Nephron progenitor cell (in vitro differentiated cells): ENCODE measurements around the gene NPAS2.

Experiments
- DNase-seq: peaks from one replicate; pipeline ENCODE4 v3.0.0; 2021
- H3K27ac Mint-ChIP-seq: 2 replicates; pipeline ENCODE4 v1.8.0; 2021; ENCODE audit warnings: mild to moderate bottlenecking, moderate library complexity, mixed read lengths
- H3K27me3 Mint-ChIP-seq: 2 replicates; pipeline ENCODE4 v1.8.0; 2021; ENCODE audit warnings: mild to moderate bottlenecking, low read depth, mixed read lengths; ENCODE audit not compliant: poor library complexity
- H3K36me3 Mint-ChIP-seq: 2 replicates; pipeline ENCODE4 v1.8.0; 2021; ENCODE audit warnings: low read depth, mixed read lengths
- H3K4me1 Mint-ChIP-seq: 2 replicates; pipeline ENCODE4 v1.8.0; 2021; ENCODE audit warnings: mixed read lengths
- H3K4me3 Mint-ChIP-seq: 2 replicates; pipeline ENCODE4 v1.8.0; 2021; ENCODE audit warnings: mild to moderate bottlenecking, moderate library complexity, mixed read lengths
- H3K9me3 Mint-ChIP-seq: 2 replicates; pipeline ENCODE4 v1.8.0; 2021; ENCODE audit warnings: mild to moderate bottlenecking, moderate library complexity, mixed read lengths
- TF ChIP-seq, protein P1 (sequence below): fragments of 200-600 bp; sonication (generic); IDR thresholded peaks from 2 replicates; pipeline ENCODE4 v1.5.0; 2021; ENCODE audit warnings: antibody characterized with exemption

The NPAS2 gene

DNA sequence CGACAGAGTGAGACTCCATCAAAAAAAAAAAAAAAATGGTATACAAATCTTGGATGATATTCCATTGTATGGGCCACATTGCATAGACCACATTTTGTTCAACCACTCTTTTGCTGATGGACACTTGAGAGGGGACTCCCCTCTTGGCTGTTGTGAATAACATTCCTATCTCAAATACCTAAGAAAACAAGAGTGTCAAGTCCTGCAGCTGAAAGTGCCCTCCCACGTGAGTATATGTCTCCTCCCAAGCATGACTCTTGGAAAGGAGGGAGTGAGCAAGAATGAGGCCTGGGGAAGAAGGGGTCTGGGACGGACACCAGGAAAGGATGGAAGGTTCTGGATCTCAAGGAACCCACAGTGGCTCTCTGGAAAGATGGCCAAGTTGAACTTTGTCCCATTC lies 36.0 kb upstream of the NPAS2 start:
- H3K9me3 Mint-ChIP-seq = peaks cover 3% of the 10 kb centered on the region
- peaks cover 45% of the 10 kb centered on the region for H3K4me1 Mint-ChIP-seq
- TF ChIP-seq, protein P1, sequence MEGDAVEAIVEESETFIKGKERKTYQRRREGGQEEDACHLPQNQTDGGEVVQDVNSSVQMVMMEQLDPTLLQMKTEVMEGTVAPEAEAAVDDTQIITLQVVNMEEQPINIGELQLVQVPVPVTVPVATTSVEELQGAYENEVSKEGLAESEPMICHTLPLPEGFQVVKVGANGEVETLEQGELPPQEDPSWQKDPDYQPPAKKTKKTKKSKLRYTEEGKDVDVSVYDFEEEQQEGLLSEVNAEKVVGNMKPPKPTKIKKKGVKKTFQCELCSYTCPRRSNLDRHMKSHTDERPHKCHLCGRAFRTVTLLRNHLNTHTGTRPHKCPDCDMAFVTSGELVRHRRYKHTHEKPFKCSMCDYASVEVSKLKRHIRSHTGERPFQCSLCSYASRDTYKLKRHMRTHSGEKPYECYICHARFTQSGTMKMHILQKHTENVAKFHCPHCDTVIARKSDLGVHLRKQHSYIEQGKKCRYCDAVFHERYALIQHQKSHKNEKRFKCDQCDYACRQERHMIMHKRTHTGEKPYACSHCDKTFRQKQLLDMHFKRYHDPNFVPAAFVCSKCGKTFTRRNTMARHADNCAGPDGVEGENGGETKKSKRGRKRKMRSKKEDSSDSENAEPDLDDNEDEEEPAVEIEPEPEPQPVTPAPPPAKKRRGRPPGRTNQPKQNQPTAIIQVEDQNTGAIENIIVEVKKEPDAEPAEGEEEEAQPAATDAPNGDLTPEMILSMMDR = no peak
- DNase-seq = no peak
- no peak overlapping the region for H3K4me3 Mint-ChIP-seq
- peaks cover 6% of the 10 kb centered on the region for H3K27me3 Mint-ChIP-seq
- H3K27ac Mint-ChIP-seq = peak overlapping the region; percentile 16
- H3K36me3 Mint-ChIP-seq = no peaks in the 10 kb centered on the region

DNA sequence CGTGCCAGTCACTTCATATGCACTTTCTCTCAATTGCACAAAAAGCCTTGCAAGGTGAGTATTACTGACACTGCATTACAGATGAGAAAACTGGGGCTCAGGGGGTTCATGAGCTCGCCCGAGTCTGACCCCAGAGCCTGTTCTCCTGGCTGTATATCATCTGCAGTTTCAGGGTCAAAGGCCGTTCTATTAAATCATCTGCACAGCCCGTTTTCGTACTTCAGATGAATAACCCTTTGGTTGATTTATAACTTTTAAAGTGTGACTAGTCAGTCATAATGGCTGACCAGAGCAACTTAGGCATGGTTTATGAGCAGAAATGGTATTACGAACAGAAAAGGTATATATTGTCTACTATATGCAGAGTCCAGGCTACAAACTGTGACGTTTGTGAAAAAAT lies 35.3 kb upstream of the NPAS2 start:
- peaks cover 3% of the 10 kb centered on the region for H3K9me3 Mint-ChIP-seq
- H3K4me3 Mint-ChIP-seq = no peak overlapping the region
- TF ChIP-seq, protein P1 = no peak
- H3K36me3 Mint-ChIP-seq = no peaks in the 10 kb centered on the region
- no peak overlapping the region for H3K27ac Mint-ChIP-seq
- H3K4me1 Mint-ChIP-seq = peaks cover 38% of the 10 kb centered on the region
- no peak for DNase-seq
- peaks cover 6% of the 10 kb centered on the region for H3K27me3 Mint-ChIP-seq

DNA sequence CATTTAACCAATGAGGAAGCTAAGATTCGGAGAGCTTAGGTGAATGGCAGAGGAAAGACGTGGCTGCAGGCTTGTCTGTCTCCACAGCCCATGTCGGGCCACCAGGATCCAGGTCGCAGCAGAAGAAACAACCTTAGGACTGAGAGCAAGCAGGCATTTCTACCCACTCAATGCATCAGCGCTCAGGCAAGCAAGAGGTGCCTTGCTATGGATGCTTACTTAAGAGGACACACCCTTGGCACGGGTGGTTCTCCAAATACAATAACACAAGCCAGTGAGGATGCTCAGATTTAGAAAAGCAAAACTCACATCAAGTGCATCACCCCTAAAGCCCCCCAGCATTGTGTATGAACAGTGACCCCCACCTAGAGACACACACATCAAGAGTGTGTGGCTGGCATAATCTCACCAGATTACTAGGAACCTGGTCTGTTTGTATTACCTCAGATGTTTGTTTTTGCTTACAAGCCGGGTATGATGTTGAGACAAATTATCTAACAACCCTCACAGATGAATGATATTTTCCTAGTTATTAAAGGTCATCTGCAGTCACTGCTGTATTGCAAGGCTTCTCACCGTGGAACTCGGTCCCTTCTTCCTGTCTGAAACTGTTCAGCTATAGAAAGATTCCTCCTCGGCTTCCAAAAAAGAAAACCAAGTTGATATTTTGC lies 34.2 kb upstream of the NPAS2 start:
- Mint-ChIP-seq H3K4me1 (peaks cover 29% of the 10 kb centered on the region), H3K36me3 (no peaks in the 10 kb centered on the region), H3K9me3 (peaks cover 3% of the 10 kb centered on the region), H3K4me3 (no peak overlapping the region), H3K27me3 (no peaks in the 10 kb centered on the region), H3K27ac (no peak overlapping the region)
- DNase-seq = no peak
- TF ChIP-seq, protein P1 = no peak

DNA sequence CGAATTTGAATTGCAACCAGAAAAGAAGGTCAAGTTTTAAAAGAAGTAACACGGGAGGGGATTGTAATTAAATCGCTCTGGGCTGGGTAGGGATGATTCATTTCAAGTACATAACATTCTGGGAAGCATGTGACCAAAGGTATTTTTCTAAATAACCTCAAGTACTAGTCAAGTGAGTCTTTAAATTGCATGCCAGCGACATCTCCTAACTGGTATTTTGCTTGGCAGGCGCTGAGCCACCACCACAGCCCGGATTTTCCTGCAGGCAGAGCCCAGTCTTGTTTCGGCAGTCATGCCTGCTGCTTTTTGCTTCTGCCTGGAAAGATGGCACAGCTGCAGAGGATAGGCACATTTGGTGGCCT lies 33.7 kb upstream of the NPAS2 start:
- no peak overlapping the region for H3K4me3 Mint-ChIP-seq
- no peaks in the 10 kb centered on the region for H3K36me3 Mint-ChIP-seq
- H3K27ac Mint-ChIP-seq = no peak overlapping the region
- peaks cover 3% of the 10 kb centered on the region for H3K9me3 Mint-ChIP-seq
- no peaks in the 10 kb centered on the region for H3K27me3 Mint-ChIP-seq
- TF ChIP-seq, protein P1 = no peak
- peaks cover 29% of the 10 kb centered on the region for H3K4me1 Mint-ChIP-seq
- DNase-seq = no peak

DNA sequence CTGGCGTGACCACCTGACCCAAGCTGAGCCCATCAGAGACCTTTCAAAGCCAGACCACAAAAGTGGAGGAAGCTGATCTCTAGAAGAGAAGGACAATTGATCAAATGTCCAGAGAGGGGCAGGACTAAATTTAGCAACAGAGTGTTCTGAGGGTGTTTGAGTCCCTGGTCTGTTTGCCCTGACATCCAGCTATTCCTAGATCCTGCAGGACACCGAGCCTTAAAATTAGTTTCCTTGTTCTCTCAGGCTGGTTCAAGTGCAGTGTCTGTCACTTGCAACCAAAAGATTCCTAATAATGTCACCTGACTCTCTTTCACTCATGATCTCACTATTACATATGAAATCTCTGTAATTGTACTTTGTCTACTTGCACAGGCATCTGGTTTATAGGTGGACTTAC lies 33.0 kb upstream of the NPAS2 start:
- peaks cover 3% of the 10 kb centered on the region for H3K9me3 Mint-ChIP-seq
- H3K27ac Mint-ChIP-seq = no peak overlapping the region
- DNase-seq = no peak

DNA sequence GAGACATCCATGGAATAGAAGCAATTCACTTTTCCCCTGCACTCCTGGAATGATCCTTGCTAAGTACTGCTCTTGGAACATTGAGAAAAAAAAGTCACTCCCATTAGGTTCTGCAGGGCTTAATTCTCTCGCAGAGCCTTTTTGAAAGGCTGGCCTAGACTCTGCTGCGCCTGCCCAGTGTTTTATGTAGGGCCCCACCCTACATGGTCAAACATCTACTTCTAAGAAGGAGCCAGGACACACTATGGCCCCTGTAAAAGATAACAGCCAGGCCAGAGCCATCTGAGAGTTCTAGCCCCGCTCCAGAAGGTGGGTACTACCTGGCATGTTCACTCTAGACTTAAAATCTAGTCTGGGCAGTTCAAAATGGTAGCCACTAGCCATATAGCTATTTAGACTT lies 30.6 kb upstream of the NPAS2 start:
- Mint-ChIP-seq H3K27ac (no peak overlapping the region), H3K4me1 (peaks cover 19% of the 10 kb centered on the region), H3K9me3 (peaks cover 3% of the 10 kb centered on the region), H3K27me3 (peaks cover 4% of the 10 kb centered on the region), H3K36me3 (no peaks in the 10 kb centered on the region), H3K4me3 (no peak overlapping the region)
- DNase-seq = no peak
- TF ChIP-seq, protein P1 = no peak

More for the DNA sequence above, 33.0 kb upstream of the NPAS2 start:
- Mint-ChIP-seq H3K36me3 (no peaks in the 10 kb centered on the region), H3K4me3 (no peak overlapping the region), H3K4me1 (peaks cover 24% of the 10 kb centered on the region), H3K27me3 (no peaks in the 10 kb centered on the region)
- TF ChIP-seq, protein P1 = no peak
